Measurements from ENCODE around the gene LRRN4CL. TPM values are rescaled to one million over a fixed set of nuclear protein-coding genes. Genes with fewer than 3 reads are reported as not detected.
"Not testable (repeated sequence)": the region's sequence is repeated elsewhere in the genome, so short reads cannot be mapped to it uniquely, and the experiment has no call there.

LRRN4CL gene
- total RNA-seq, 1 experiment from 2014 or later = 0.55 TPM

- Histone ChIP-seq H3K36me3 (peaks cover 15% of the 10 kb centered on the region), H3K27ac (peak overlapping the region; percentile 38; the same call in 1 of the 2 replicates), H3K4me3 (peak overlapping the region; percentile 64), H3K27me3 (no peaks in the 10 kb centered on the region), H3K9me3 (replicated peaks) (no peaks in the 10 kb centered on the region), H3K4me1 (peaks cover 11% of the 10 kb centered on the region)
- no peak for DNase-seq
Measured at GRCh38 chr11:62705413-62705812, 16.1 kb upstream of the LRRN4CL start.

GRCh38 chr11:62703921-62704320, 14.6 kb upstream of the LRRN4CL start:
- H3K9me3 ChIP-seq (replicated peaks); DNase-seq; H3K4me1 ChIP-seq; H3K4me3 ChIP-seq; H3K27me3 ChIP-seq; H3K27ac ChIP-seq: not testable (repeated sequence)
- peaks cover 14% of the 10 kb centered on the region for H3K36me3 ChIP-seq

- H3K36me3 ChIP-seq = peaks cover 14% of the 10 kb centered on the region
- peaks cover 6% of the 10 kb centered on the region for H3K4me1 ChIP-seq
- H3K9me3 ChIP-seq (replicated peaks) = no peaks in the 10 kb centered on the region
- H3K27me3 ChIP-seq = no peaks in the 10 kb centered on the region
- no peak for DNase-seq
- no peak overlapping the region for H3K4me3 ChIP-seq
- no peak overlapping the region for H3K27ac ChIP-seq
Measured at GRCh38 chr11:62702246-62702645, 12.9 kb upstream of the LRRN4CL start.

GRCh38 chr11:62694455-62695167, 5.3 kb upstream of the LRRN4CL start:
- no peaks in the 10 kb centered on the region for H3K9me3 ChIP-seq (replicated peaks)

GRCh38 chr11:62693624-62694023, 4.3 kb upstream of the LRRN4CL start:
- H3K4me3 ChIP-seq; H3K9me3 ChIP-seq (replicated peaks); H3K27me3 ChIP-seq; H3K27ac ChIP-seq: not testable (repeated sequence)
- H3K36me3 ChIP-seq = peaks cover 23% of the 10 kb centered on the region
- DNase-seq = peak in 1 of 2 experiments; percentile 0
- H3K4me1 ChIP-seq = peaks cover 22% of the 10 kb centered on the region

More at GRCh38 chr11:62694455-62695167, 5.3 kb upstream of the LRRN4CL start:
- DNase-seq = peak; percentile 77 to 87
- H3K4me1 ChIP-seq = peaks cover 12% of the 10 kb centered on the region
- H3K27ac ChIP-seq = no peak overlapping the region
- peaks cover 26% of the 10 kb centered on the region for H3K36me3 ChIP-seq
- no peak overlapping the region for H3K4me3 ChIP-seq
- H3K27me3 ChIP-seq = no peaks in the 10 kb centered on the region

GRCh38 chr11:62688491-62688890, 839 bp downstream of the LRRN4CL start:
- H3K4me3 ChIP-seq = no peak overlapping the region
- H3K4me1 ChIP-seq = peaks cover 29% of the 10 kb centered on the region
- peak in 1 of 2 experiments; percentile 6 for DNase-seq
- no peaks in the 10 kb centered on the region for H3K27me3 ChIP-seq
- peaks cover 20% of the 10 kb centered on the region for H3K36me3 ChIP-seq
- H3K9me3 ChIP-seq (replicated peaks) = no peaks in the 10 kb centered on the region
- no peak overlapping the region for H3K27ac ChIP-seq

GRCh38 chr11:62687508-62688396, 1.6 kb downstream of the LRRN4CL start:
- Histone ChIP-seq H3K27ac (no peak overlapping the region), H3K27me3 (no peaks in the 10 kb centered on the region), H3K36me3 (peaks cover 15% of the 10 kb centered on the region), H3K9me3 (replicated peaks) (no peaks in the 10 kb centered on the region), H3K4me1 (peaks cover 29% of the 10 kb centered on the region), H3K4me3 (no peak overlapping the region)
- no peak for DNase-seq

GRCh38 chr11:62682518-62682917, 6.8 kb downstream of the LRRN4CL start:
- Histone ChIP-seq H3K4me1 (peaks cover 6% of the 10 kb centered on the region), H3K4me3 (no peak overlapping the region), H3K36me3 (peaks cover 3% of the 10 kb centered on the region; the same call in 1 of the 2 replicates), H3K27me3 (no peaks in the 10 kb centered on the region), H3K9me3 (replicated peaks) (no peaks in the 10 kb centered on the region), H3K27ac (no peak overlapping the region)
- no peak for DNase-seq

GRCh38 chr11:62680825-62681240, 8.5 kb downstream of the LRRN4CL start:
- no peak overlapping the region for H3K4me3 ChIP-seq
- no peaks in the 10 kb centered on the region for H3K27me3 ChIP-seq
- H3K4me1 ChIP-seq = peaks cover 6% of the 10 kb centered on the region
- H3K9me3 ChIP-seq (replicated peaks) = no peaks in the 10 kb centered on the region
- H3K27ac ChIP-seq = no peak overlapping the region
- H3K36me3 ChIP-seq = peaks cover 13% of the 10 kb centered on the region
- DNase-seq = peak; percentile 68 to 80

- Histone ChIP-seq H3K4me1 (peaks cover 6% of the 10 kb centered on the region), H3K4me3 (peak within 1 kb of the TSS; percentile 99), H3K27ac (peak within 1 kb of the TSS; percentile 70), H3K36me3 (peaks cover 18% of the 10 kb centered on the region), H3K27me3 (no peaks in the 10 kb centered on the region), H3K9me3 (replicated peaks) (no peaks in the 10 kb centered on the region)
- peak; percentile 89 to 91 for DNase-seq
Measured at GRCh38 chr11:62678770-62679696, 10.3 kb downstream of the LRRN4CL start, which contains the start of gene UBXN1. UBXN1 (minus strand) TSS chr11:62679073; CDS start chr11:62678923, 150 bp downstream.

- peaks cover 18% of the 10 kb centered on the region for H3K36me3 ChIP-seq
- no peak for DNase-seq
- H3K4me3 ChIP-seq = peak overlapping the region; percentile 99
- H3K27ac ChIP-seq = peak overlapping the region; percentile 70
- H3K9me3 ChIP-seq (replicated peaks) = no peaks in the 10 kb centered on the region
- H3K4me1 ChIP-seq = peaks cover 6% of the 10 kb centered on the region
- no peaks in the 10 kb centered on the region for H3K27me3 ChIP-seq
Measured at GRCh38 chr11:62678433-62678769, 10.9 kb downstream of the LRRN4CL start.

GRCh38 chr11:62677714-62678113, 11.6 kb downstream of the LRRN4CL start:
- Histone ChIP-seq H3K9me3 (replicated peaks) (no peaks in the 10 kb centered on the region), H3K4me3 (peak overlapping the region; percentile 99; the same call in 1 of the 2 replicates), H3K27me3 (no peaks in the 10 kb centered on the region), H3K4me1 (peaks cover 6% of the 10 kb centered on the region), H3K36me3 (peaks cover 22% of the 10 kb centered on the region), H3K27ac (no peak overlapping the region)
- no peak for DNase-seq

GRCh38 chr11:62677156-62677555, 12.2 kb downstream of the LRRN4CL start:
- no peak for DNase-seq
- Histone ChIP-seq H3K27ac (no peak overlapping the region), H3K4me3 (no peak overlapping the region), H3K9me3 (replicated peaks) (no peaks in the 10 kb centered on the region), H3K4me1 (peaks cover 6% of the 10 kb centered on the region), H3K36me3 (peaks cover 22% of the 10 kb centered on the region), H3K27me3 (no peaks in the 10 kb centered on the region)

GRCh38 chr11:62676698-62677097, 12.6 kb downstream of the LRRN4CL start:
- no peak overlapping the region for H3K4me3 ChIP-seq
- no peak for DNase-seq
- H3K9me3 ChIP-seq (replicated peaks) = no peaks in the 10 kb centered on the region
- H3K36me3 ChIP-seq = peaks cover 22% of the 10 kb centered on the region
- H3K27ac ChIP-seq = no peak overlapping the region
- H3K27me3 ChIP-seq = no peaks in the 10 kb centered on the region
- peaks cover 6% of the 10 kb centered on the region for H3K4me1 ChIP-seq

All from SJCRH30 (cell line).